Measurements from ENCODE around the gene RIMBP2. TPM values are rescaled to one million over a fixed set of nuclear protein-coding genes. Genes with fewer than 3 reads are reported as not detected.

RIMBP2 gene
- total RNA-seq, 1 donor from 2014 or later: 0.25 TPM

DNA sequence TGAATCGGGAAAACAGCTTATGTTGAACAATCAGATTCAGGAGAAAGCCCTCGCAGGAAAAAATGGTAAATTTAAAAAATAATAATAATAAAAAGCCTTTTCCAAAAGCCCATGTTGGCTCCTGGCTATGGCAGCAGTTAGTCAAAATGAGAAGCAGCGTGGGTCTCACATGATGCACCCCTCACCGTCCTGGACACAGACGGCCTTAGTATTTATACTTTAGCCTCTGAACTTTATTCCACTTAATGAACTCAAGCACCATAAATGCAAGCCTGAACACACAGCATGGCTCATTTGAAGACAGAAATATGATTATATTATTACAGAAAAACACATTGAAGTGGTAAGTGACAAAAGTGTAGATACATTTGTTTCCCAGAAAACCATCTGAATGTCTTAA is 160.9 kb downstream of the RIMBP2 start:
- intact Hi-C loops (cut with DNase I): no loop called here
- H3K27ac ChIP-seq: no peak overlapping the region
- H3K4me1 ChIP-seq: no peaks in the 10 kb centered on the region
- H3K36me3 ChIP-seq: no peaks in the 10 kb centered on the region
- H3K27me3 ChIP-seq: no peaks in the 10 kb centered on the region
- DNase-seq (ENCODE audit: extremely low spot score in 2 of 2): no peak
- no peaks in the 10 kb centered on the region for H3K9me3 ChIP-seq
- no peak overlapping the region for H3K4me3 ChIP-seq
- no peak for TF ChIP-seq POLR2AphosphoS5 (IDR thresholded peaks at IDR 0.05; ENCODE audit: insufficient read depth in 1 of 2, low read depth in 1 of 2)
- TF ChIP-seq, protein P1, sequence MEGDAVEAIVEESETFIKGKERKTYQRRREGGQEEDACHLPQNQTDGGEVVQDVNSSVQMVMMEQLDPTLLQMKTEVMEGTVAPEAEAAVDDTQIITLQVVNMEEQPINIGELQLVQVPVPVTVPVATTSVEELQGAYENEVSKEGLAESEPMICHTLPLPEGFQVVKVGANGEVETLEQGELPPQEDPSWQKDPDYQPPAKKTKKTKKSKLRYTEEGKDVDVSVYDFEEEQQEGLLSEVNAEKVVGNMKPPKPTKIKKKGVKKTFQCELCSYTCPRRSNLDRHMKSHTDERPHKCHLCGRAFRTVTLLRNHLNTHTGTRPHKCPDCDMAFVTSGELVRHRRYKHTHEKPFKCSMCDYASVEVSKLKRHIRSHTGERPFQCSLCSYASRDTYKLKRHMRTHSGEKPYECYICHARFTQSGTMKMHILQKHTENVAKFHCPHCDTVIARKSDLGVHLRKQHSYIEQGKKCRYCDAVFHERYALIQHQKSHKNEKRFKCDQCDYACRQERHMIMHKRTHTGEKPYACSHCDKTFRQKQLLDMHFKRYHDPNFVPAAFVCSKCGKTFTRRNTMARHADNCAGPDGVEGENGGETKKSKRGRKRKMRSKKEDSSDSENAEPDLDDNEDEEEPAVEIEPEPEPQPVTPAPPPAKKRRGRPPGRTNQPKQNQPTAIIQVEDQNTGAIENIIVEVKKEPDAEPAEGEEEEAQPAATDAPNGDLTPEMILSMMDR (IDR thresholded peaks at IDR 0.05): no peak
- no peak for TF ChIP-seq POLR2A (IDR thresholded peaks at IDR 0.05)

DNA sequence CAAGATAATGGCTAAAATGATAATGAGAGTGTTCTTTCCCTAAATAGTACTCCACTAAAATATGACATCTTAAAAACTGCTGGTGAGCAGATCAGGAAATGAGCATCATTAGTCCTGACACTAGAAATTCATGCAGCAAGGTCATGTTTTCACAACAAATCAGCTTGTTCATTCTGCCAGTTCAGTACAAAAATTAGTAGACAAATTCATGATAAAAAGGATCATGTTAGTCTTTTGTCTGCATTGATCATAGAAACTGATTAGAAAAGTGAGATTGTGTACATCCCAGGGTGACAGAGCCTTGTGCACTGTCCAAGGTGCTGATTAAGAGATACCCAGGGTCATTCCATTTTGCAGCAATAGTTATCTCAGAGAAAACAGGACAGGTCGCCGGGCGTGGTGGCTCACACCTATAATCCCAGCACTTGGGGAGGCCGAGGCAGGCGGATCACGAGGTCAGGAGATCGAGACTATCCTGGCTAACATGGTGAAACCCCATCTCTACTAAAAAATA is 163.6 kb downstream of the RIMBP2 start:
- Histone ChIP-seq H3K36me3 (no peaks in the 10 kb centered on the region), H3K4me3 (no peak overlapping the region), H3K9me3 (no peaks in the 10 kb centered on the region), H3K4me1 (no peaks in the 10 kb centered on the region), H3K27ac (no peak overlapping the region), H3K27me3 (no peaks in the 10 kb centered on the region)
- DNase-seq (ENCODE audit: extremely low spot score in 2 of 2): no peak
- TF ChIP-seq POLR2AphosphoS5 (IDR thresholded peaks at IDR 0.05; ENCODE audit: insufficient read depth in 1 of 2, low read depth in 1 of 2) (no peak), POLR2A (IDR thresholded peaks at IDR 0.05) (no peak)
- TF ChIP-seq, protein P1 (IDR thresholded peaks at IDR 0.05): no peak
- intact Hi-C loops (cut with DNase I): no loop called here

DNA sequence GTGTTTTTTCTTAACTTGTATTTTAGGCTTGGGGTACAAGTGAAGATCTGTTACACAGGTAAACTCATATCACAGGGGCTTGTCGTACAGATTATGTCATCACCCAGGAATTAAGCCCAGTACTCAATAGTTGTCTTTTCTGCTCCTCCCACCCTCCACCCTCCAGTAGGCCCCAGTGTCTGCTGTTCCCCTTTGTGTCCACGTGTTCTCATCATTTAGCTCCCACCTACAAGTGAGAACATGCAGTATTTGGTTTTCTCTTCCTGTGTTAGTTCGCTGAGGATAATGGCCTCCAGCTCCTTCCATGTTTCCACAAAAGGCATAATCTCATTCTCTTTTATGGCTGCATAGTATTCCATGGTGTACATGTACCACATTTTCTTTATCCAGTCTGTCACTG is 166.7 kb downstream of the RIMBP2 start:
- Histone ChIP-seq H3K27ac (no peak overlapping the region), H3K27me3 (no peaks in the 10 kb centered on the region), H3K9me3 (no peaks in the 10 kb centered on the region), H3K4me1 (no peaks in the 10 kb centered on the region), H3K4me3 (no peak overlapping the region), H3K36me3 (no peaks in the 10 kb centered on the region)
- no peak for DNase-seq (ENCODE audit: extremely low spot score in 2 of 2)
- intact Hi-C loops (cut with DNase I): no loop called here
- TF ChIP-seq POLR2A (IDR thresholded peaks at IDR 0.05): no peak
- TF ChIP-seq, protein P1 (IDR thresholded peaks at IDR 0.05): no peak
- no peak for TF ChIP-seq POLR2AphosphoS5 (IDR thresholded peaks at IDR 0.05; ENCODE audit: insufficient read depth in 1 of 2, low read depth in 1 of 2)

DNA sequence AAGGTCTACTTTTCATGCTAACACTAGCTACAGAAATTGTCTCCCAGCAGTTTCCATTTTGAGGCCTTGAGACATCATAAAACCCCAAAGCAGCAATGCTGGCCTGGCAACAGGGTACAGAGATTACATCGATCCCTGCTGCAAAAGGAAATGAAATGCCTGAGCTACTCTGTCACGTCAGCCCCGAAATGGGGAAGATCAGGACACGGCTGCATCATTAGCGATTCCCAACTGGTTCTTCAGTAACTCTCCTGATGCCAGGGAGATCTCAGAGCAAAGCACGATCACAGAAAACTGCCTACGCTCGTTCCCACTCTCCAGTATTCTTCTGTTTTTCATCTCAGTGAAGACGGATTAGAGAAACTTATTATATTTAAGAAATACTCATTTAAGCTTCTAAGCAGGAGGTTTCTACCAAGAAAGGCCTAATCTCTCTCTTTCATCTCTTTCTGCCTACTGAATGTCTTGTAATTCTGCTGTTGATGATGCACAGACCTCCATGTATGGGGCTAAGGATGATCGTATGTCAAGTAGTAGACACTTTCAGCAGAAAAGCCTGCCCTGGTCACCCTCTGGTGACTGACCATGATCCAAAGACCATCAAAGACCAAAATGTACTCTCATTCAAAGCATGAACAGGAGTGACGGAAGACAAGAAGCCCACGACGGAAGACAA is 168.5 kb downstream of the RIMBP2 start:
- Histone ChIP-seq H3K36me3 (no peaks in the 10 kb centered on the region), H3K27me3 (no peaks in the 10 kb centered on the region), H3K27ac (no peak overlapping the region), H3K4me3 (no peak overlapping the region), H3K9me3 (no peaks in the 10 kb centered on the region), H3K4me1 (no peaks in the 10 kb centered on the region)
- no peak for DNase-seq (ENCODE audit: extremely low spot score in 2 of 2)
- TF ChIP-seq POLR2AphosphoS5 (IDR thresholded peaks at IDR 0.05; ENCODE audit: insufficient read depth in 1 of 2, low read depth in 1 of 2) (no peak), POLR2A (IDR thresholded peaks at IDR 0.05) (no peak)
- TF ChIP-seq, protein P1 (IDR thresholded peaks at IDR 0.05): no peak
- intact Hi-C loops (cut with DNase I): no loop called here

DNA sequence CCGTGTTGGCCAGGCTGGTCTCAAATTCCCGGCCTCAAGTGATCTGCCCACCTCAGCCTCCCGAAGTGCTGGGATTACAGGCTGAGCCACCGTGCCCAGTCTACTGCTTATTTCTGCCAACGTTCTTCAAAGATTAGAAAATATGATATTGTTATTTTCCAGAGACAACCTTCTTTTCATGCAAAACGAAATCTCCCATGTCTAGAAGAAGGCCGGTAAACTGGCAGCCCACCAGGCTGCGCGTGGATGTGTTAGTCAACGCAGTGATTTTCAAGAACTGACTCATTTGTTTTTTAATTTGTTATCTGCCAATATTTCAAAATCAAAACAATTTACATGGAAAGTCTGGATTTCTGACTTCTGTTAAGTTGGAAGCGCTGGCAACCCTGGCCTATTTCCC is 169.6 kb downstream of the RIMBP2 start:
- TF ChIP-seq POLR2AphosphoS5 (IDR thresholded peaks at IDR 0.05; ENCODE audit: insufficient read depth in 1 of 2, low read depth in 1 of 2): no peak
- TF ChIP-seq, protein P1 (IDR thresholded peaks at IDR 0.05): no peak
- no peak for TF ChIP-seq POLR2A (IDR thresholded peaks at IDR 0.05)
- no peaks in the 10 kb centered on the region for H3K27me3 ChIP-seq
- H3K4me3 ChIP-seq: no peak overlapping the region
- no peak for DNase-seq (ENCODE audit: extremely low spot score in 2 of 2)
- H3K9me3 ChIP-seq: no peaks in the 10 kb centered on the region
- H3K36me3 ChIP-seq: no peaks in the 10 kb centered on the region
- intact Hi-C loops (cut with DNase I): no loop called here
- H3K27ac ChIP-seq: no peak overlapping the region
- no peaks in the 10 kb centered on the region for H3K4me1 ChIP-seq

Measured in vagina (tissue), 2 donors.